ENCODE measurements around the gene DNAH2. TPM values are rescaled to one million over a fixed set of nuclear protein-coding genes. Genes with fewer than 3 reads are reported as not detected.
"Not testable (repeated sequence)": the region's sequence is repeated elsewhere in the genome, so short reads cannot be mapped to it uniquely, and the experiment has no call there.

The DNAH2 gene
- total and polyA plus RNA-seq, 8 donors = under 0.01 to 8.0 (median 0.24) TPM; not detected in 2

DNA sequence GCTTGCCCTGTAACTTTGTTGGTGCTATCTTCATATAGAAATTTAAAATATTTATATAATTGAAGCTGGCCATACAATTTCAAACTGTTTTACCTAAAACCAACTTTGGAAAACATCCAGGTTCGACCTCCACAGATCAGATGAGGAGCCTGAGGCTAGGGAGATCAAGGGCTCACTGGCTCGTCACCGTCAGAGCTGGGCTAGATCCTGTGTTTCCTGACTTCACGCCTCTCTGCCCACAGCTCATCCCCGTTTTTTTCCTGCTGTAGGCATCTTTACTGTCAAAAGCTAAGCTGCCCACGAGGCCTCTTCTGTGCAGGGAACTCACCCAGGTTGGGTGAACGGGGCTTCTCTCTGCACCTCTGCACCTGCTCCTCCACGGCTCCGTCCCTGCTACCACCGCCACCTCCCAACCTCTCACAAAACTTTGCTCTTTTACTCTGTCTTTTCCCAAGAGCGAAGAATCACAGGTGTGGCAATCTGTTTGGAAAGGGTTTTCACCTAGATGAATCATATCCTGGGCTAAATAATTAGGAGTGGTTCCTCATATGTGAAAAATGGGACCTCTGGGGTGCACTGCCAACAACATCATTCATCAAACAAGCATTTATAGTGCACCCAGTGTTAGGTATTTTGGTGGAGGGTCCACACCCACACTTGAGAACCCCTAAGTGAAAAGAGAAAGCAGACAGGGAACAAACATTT lies 91.7 kb downstream of the DNAH2 start:
- Histone ChIP-seq H3K36me3 (no peaks in the 10 kb centered on the region), H3K27me3 (peaks cover 0 to 42% (median 3%) of the 10 kb centered on the region in 3 donors), H3K4me1 (peaks cover 0 to 3% (median 1%) of the 10 kb centered on the region in 4 donors), H3K4me3 (no peak overlapping the region), H3K9me3 (no peaks in the 10 kb centered on the region), H3K27ac (no peak overlapping the region)
- TF ChIP-seq CTCF (IDR thresholded peaks at IDR 0.05) (no peak), POLR2AphosphoS5 (IDR thresholded peaks at IDR 0.05) (no peak), POLR2A (IDR thresholded peaks at IDR 0.05) (no peak), EP300 (IDR thresholded peaks at IDR 0.05) (no peak)
- no peak for DNase-seq
- 62 to 75% (median 70%) methylated on average over 11 of the region's 11 CpGs for WGBS, 5 donors
- intact Hi-C loops (cut with DNase I; ENCODE audit: low total_unique reads) = no loop called here

GRCh38 chr17:7809791-7810343 lies 92.3 kb downstream of the DNAH2 start:
- intact Hi-C loops (cut with DNase I; ENCODE audit: low total_unique reads); H3K27ac ChIP-seq; H3K4me1 ChIP-seq; DNase-seq; H3K4me3 ChIP-seq; H3K36me3 ChIP-seq; H3K9me3 ChIP-seq: not testable (repeated sequence)
- H3K27me3 ChIP-seq = peaks cover 0 to 36% (median 3%) of the 10 kb centered on the region in 3 donors
- 70 to 83% (median 82%) methylated on average over 9 of the region's 9 CpGs for WGBS, 5 donors

DNA sequence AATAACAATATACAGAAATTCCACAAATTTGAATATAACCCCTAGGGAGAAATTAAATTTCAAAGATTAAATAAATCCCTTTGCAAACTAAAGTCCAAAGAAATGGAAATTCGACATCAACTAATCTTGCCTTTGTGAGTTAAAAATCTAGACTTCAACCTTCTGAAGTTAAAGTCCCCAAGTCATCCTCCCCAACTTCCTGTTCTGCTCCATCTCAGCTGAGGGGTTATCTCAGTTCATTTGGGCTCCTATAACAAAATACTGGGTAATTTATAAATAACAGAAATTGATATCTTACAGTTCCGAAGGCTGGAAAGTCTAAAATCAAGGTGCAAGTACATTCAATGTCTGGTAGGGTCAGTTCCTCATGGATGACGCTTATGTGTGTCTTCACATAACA lies 93.7 kb downstream of the DNAH2 start:
- no peak for DNase-seq
- 79 to 83% (median 81%) methylated on average over 3 of the region's 3 CpGs for WGBS, 5 donors
- Histone ChIP-seq H3K36me3 (no peaks in the 10 kb centered on the region), H3K4me3 (no peak overlapping the region), H3K27ac (no peak overlapping the region), H3K4me1 (no peaks in the 10 kb centered on the region), H3K9me3 (no peaks in the 10 kb centered on the region), H3K27me3 (peaks cover 0 to 35% (median 3%) of the 10 kb centered on the region in 3 donors)
- TF ChIP-seq POLR2A (IDR thresholded peaks at IDR 0.05) (no peak), EP300 (IDR thresholded peaks at IDR 0.05) (no peak), CTCF (IDR thresholded peaks at IDR 0.05) (no peak), POLR2AphosphoS5 (IDR thresholded peaks at IDR 0.05) (no peak)
- intact Hi-C loops (cut with DNase I; ENCODE audit: low total_unique reads) = no loop called here

- Histone ChIP-seq H3K27ac (no peak overlapping the region), H3K27me3 (peaks cover 0 to 17% (median 0%) of the 10 kb centered on the region in 3 donors), H3K4me3 (no peak overlapping the region), H3K36me3 (no peaks in the 10 kb centered on the region), H3K4me1 (no peaks in the 10 kb centered on the region), H3K9me3 (no peaks in the 10 kb centered on the region)
- DNase-seq = no peak
- TF ChIP-seq CTCF (IDR thresholded peaks at IDR 0.05) (no peak), EP300 (IDR thresholded peaks at IDR 0.05) (no peak), POLR2A (IDR thresholded peaks at IDR 0.05) (no peak), POLR2AphosphoS5 (IDR thresholded peaks at IDR 0.05) (no peak)
- 91 to 95% (median 93%) methylated on average over 5 of the region's 5 CpGs for WGBS, 5 donors
- intact Hi-C loops (cut with DNase I; ENCODE audit: low total_unique reads) = no loop called here
Observed at GRCh38 chr17:7814969-7815368, 97.4 kb downstream of the DNAH2 start.
